ENCODE results near the gene ST14.

Gene ST14

DNA sequence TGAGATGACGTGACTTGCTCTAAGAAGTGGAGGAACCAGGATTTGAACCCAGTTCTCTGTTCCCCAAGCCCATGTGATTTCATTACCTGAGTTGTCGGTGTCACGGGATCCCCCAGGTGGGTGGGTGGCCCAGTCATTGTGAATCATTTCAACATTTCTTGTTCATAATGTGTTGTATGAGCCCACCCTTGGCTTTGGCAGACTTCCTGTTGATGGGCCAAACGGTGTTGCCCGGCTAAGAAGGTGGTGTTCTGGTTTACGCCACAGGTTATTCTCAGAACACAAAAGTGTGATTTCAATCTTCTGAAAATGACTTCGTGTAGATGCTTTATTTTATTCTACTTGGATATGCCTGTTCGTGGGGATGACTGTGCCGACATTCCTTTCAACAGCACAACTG lies 21.6 kb upstream of the ST14 start:
- DNase-seq, result no peak

DNA sequence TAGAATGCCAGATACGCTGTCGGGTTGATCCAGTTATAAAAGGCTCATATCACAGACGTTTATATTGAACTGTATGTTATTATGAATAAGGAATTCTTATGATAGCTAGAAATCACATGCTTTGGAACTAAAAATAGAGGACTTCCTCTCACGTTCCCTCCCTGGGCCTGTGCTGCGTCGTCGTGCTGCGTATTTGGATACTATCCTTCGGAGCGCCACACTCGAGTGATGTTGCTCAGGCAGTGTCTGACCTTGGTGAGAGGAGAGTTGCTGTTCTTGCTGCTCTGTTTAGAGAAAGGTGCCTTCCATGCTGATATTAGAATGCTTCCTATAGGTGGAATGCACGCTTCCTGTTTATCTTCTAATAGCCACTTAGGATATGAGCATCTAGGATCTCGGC lies 20.2 kb upstream of the ST14 start:
- DNase-seq, result no peak

DNA sequence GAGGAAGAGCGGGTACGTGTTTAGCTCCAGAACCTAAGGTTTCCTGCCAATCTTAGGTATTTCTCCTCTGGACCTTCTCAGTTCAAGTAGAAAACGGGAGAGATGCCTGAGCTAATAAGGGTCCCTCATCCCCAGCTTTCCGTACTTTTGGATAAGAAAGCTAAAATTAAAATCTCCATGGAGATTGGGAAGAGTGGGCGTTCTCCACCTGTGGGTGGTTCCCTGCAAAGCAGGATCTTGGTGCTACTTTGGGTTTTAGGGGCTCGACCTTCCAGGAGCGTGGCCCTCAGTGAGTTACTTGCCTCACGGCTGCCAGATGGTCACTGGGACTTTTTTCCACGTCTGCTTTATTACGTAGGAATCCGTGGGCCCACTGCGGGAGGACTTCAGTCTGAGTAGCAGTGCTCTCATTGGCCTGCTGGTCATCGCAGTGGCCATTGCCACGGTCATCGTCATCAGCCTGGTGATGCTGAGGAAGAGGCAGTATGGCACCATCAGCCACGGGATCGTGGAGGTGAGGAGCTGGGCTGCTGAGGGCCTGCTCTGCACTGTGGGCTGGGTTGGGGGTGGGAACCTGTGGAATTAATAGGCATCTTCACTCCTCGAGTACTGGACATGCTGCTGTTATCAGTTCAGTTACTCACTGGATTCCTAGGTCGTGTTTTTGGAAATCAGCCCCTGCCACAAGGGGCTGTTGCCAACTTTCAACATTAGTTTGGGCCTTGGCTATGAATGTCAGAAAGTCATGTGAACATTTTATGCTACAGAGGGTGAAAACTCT lies 17.8 kb upstream of the ST14 start:
- DNase-seq, result no peak

DNA sequence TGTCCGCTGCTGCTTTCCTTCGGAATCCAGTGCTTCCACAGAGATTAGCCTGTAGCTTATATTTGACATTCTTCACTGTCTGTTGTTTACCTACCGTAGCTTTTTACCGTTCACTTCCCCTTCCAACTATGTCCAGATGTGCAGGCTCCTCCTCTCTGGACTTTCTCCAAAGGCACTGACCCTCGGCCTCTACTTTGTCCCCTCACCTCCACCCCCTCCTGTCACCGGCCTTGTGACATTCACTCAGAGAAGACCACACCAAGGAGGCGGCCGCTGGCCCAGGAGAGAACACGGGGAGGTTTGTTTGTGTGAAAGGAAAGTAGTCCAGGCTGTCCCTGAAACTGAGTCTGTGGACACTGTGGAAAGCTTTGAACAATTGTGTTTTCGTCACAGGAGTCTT lies 15.4 kb upstream of the ST14 start:
- no peak for DNase-seq

DNA sequence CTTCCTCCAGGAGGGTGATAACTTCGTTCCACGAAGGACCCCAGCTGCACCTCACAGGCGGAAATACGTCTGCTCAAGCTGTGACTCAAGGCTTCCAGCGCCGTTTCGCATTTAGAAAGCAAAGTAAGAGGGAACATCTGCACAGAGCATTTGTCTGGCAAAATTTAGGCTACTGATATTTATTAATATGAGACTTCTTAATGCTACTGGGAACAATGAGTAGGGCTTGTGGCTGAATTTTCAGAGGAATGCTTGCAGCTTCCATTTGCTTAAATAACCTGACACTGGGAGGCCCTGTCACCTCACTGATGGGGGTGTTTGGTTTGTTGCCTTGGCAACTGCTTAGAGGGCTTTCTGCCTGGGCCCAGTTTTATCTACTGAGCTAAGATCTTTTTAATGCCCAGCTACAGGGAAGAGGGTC lies 14.7 kb upstream of the ST14 start:
- DNase-seq, result no peak

DNA sequence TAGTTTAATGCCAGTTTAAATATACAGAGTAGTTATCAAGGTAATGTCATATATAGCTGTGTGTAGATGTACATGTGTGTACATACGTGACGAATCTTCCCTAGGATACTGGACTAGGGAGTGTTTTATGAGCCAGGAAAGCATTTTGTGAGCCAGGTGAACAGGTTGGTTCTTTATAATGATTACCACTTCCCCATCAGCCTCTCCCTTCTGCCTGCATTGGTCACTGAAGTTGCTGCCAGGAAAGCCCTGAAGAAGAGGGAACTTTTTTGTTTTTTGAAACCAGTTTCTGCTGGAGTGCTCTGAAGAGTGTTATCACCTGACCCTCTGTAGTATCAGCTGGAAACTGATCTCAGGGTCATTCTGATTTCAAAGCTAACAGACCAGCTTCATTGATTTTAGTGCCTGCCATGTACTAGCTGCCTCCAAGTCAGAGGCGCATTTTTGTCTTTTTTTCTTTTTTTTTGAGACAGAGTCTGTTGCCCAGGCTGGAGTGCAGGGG lies 14.2 kb upstream of the ST14 start:
- DNase-seq, result no peak

DNA sequence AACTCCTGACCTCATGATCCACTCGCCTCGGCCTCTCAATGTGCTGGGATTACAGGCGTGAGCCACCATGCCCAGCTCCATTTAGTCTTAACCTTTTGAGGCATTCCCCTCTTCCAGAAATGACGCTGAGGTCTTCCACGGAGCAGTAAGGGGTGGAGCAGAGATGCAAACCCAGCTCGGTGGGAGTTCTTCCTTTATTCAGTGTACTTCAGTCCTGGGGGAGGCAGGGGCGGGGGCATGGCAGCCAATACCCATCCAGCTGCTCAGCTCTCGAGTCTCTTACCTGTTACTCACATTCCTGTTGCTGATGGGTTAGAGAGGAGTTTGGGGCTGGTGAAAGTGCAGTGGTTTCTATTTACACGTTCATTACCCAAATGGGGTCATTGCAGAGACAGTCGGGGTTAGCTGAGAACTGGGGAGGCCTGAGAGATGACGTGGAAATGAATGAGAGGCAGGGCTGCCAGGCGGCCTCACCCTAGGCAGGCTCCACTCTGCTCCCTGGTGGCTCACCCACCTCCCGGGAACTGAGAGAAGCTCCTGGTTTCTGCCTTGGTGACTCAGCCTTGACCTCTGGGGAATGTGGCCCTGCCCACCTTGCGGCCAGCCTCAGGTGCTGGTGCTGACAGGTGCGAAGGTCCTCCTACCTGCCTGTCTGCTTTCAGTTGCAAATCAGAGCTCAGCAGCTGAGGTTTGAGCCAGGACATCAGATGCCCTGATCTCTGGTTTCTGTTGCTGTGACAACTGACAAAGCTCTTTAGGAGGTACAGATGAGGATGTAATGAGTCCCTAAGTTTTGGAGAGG lies 13.4 kb upstream of the ST14 start:
- DNase-seq, result no peak

DNA sequence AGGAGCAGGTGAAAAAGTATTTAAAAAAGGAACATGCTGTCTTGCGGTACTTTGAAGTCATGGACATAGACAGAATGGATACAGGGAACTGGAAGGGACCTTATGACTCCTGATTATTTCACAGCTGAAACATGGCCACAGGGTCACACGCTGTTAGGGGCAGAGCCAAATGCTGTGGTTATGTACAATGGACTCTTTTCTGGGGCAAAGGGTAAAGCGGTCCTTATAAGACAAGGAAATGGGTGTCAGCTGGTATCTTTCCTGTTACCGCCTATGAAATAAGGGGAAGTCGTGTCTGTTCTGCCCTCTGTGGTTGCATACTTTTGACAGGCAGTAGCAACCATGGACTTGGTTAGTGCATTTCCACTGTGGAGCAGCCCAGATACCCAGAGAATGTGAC lies 12.8 kb upstream of the ST14 start:
- no peak for DNase-seq

DNA sequence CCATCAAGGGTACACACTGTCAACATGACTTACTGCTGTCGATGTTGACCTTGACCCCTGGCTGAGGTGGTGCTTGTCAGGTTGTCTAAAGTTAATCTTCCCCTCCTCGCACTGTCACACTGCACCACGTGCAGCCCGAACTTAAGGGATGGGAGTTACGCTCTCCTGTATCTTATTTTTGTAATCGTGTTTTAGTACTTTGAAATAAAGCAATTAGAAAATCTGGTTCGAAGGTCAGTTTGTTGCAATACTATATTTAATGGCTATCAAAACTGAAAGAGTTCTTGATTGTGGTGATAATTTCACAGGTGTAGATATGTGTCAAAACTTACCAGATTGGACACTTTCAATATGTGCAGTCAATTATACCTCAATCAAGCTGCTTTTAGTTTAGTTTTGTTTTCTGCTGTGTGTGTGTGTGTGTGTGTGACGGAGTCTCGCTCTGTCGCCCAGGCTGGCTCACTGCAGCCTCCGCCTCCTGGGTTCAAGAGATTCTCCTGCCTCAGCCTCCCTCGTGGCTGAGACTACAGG lies 10.7 kb upstream of the ST14 start:
- DNase-seq, result no peak

DNA sequence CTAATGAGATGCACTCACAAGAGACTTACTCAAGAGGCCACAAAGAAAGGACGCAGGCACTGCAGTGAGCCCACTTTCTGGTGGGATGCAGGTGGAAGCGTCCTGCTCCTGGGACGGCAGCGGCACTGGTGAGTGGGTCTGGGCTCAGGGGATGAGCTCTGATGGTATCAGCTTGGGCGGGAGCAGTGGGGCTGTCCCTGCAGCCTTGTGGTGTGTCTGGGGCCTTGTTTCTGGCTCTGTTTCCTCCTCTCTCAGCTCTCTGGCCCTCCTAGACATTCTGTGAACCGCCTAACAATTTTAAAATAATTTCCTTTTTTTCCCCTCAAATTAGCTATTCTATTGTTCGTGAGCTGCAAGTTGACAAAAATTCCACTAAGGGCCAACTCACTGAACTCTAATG lies 8.8 kb upstream of the ST14 start:
- DNase-seq, result no peak

DNA sequence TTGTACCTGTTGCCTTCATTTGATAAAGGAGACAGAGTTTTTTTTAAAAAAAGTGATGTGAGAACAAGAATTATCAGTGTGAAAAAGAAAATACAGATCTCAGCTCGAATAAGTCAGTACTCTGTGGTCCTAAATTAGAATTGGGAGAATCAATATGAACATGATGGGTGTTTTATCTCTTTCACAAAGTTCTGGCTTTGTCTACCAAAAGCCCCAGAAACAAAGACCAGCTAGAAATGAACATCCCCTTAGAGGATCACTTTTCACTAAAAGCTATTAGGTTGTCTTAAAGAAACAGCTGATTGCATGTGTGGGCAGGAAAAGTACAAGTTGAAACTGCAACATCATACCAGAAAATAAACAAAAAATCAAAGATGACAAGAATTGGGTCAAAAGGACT lies 8.4 kb upstream of the ST14 start:
- no peak for DNase-seq

DNA sequence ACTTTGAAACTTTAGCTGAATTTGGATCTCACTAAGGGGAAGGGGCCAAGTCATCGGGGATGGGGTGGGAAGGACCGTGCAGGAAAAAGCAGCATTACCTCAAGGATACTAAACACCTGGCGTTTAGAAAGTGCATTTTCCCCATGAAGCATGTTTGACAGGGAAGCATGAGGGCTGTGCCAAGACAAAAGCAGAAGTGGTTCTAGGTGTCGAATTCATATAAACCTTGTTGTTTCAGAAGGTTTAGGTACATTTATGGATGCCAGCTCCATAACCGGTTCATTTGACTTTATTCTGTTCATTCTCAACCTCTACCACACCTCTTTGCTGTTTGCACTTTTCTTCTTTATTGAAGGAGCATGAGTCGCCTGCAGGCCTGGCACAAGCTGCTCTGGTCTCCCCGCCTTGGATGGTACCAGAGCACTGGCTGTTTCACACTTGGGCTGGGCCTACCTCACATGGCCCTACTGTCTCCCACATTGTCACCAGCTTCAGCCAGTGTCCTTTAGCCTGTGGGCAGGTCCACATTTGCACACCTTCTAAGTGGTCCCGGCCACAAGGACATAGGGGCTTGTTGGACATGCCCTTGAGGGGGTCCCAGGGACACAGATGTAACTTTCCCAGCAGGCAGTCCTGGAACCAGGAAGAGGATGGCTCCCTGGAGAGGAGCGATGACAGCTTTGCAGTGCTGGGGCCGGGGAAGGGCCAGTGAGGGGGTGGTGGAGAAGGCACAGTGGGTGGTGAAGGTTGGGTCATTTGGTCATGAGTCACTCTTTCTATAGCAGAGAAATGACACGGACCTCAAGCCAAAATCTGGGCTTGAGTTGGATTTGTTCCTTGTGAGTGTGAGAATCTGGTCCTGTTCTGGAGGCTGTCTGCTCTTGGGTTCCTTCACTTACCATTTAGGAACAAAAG lies 3.2 kb upstream of the ST14 start:
- no peak for DNase-seq

DNA sequence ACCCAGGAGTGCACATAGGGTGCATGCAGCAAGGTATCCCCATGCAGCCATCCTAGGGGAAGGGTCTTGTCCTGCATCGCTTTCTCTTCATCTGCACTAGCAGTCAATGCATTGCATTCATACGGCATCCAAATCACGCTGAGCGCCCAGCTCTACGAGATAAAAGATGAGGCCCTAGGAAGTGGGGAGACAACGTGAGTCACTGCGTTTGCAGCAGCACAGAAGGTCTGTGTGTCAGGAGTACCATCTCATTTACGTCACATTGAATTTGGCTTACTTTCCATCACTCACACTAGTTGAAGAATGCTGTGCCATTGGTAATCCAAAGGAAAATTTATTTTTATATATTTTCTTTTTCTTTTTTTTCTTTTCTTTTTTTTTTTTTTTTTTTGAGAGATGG lies 2.5 kb upstream of the ST14 start:
- no peak for DNase-seq

DNA sequence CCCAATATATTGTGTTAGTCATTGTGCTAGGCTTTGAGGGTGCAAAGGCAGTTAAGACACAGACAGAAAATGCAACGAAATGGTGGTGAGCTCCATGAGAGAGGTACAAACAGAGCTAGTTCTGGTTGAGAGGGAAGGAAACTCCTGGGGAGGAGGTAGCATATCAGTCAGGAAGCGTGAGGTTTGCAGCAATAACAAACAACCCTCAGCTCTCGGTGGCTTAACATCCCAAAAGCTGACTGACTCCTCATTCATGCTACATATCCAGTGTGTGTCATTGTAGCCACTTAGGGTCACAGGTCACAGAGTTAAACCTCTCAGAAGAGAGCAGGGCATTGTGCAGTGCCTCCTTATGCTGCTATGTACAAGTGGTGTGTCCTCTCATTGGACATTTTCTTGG lies 1.7 kb upstream of the ST14 start:
- DNase-seq, result no peak

DNA sequence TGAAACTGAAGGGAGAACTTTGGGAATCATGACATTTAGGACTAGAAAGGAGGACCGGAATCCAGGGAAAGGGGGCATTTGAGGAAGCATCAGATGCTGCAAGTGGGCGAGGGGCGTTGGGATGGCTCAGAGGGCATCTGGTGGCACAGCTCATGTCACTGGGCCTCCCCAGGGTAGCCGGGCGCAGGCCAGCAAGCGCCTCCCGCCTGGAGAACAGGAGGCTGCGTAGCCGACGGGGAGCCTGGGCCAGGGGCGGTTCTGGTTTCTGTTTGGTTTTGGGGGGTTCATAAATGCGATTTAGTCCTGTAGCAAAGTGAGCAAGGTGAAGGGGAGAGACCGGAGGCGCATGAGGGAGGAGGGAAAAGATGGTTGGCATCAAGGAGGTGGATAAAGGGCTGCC lies 443 bp upstream of the ST14 start:
- no peak for DNase-seq

DNA sequence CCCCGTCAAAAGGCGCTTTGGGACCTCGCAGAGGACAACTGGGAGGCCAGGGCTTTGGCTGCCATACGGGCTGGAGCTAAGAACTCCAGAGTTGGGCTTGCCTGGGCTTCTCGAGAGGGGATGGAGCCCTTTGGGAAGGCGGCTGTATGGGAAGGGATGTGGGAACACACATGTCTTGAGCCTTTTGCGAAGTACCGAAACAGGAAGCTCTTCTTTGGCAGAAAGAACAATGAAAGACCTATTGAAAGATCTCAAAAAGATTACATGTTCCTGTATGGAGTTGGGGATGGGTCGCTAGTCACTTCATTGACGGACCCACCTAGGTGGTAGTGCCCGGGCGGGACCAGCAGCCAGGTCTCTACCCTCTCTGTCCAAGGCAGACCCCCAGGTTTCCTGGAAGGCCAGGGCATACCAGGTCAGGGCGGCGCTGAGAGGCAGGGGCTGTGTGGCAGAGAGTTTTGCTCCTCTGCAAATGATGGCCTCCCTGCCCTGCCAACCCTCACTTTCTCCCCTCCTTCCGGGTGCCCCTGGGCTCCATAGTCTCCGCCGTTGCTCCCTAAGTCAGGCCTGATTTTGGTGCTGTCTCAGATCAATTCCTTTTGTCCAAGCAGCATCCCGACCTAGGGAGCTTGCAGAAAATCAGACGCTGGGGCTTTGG lies 1.0 kb downstream of the ST14 start:
- no peak for DNase-seq

DNA sequence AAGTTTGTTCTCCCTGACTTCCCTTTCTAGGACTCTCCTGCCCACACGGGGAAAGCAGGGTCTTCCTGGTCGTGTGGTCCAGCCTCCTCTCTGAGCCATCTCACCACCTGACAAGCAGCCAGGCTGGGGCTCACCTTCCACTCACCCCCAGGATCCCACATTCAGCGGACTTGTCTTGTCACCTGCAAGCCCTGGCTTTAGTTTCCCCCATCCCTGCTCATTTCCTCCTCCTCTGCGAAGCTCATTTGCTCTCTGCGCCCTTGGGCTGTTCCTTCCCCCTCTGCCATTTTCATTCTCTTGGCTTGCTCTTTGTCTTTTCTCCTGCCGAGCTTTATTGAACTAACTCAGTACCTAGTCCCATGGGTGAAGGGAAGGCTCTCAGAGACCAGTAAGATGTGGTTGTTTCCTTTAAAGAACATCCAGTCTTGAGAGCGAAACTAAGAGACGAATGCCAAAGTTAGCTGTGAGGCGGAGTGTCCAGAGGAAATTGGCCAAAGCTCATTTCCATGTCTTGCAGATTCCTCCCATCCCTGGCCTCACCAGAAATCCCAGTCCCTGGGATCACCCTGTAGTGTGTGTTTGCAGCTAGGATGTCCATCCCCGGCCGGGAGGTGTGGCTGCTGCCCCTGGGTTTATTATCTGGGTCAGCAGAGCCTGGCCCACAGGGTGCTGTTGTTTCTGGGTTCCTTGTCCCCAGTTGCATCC lies 2.0 kb downstream of the ST14 start:
- DNase-seq, result no peak

DNA sequence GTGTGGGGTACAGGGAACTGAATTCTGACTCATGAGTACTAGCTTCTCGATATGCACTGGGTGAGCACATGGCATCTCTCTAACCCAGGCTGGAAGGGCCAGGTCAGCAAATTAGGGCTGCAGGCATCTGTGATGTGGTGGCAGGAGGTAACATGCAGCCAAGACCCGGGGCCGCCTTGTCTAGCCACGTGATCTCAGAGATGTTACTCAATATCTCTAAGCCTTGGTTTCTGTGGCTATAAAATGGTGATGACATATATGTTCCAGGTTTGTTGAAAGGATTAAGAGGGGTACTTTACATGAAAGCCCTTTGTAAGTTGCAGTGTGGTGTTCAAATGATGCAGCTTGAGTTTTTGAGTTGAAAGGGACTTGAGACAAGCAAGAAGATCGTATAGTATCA lies 3.2 kb downstream of the ST14 start:
- no peak for DNase-seq

DNA sequence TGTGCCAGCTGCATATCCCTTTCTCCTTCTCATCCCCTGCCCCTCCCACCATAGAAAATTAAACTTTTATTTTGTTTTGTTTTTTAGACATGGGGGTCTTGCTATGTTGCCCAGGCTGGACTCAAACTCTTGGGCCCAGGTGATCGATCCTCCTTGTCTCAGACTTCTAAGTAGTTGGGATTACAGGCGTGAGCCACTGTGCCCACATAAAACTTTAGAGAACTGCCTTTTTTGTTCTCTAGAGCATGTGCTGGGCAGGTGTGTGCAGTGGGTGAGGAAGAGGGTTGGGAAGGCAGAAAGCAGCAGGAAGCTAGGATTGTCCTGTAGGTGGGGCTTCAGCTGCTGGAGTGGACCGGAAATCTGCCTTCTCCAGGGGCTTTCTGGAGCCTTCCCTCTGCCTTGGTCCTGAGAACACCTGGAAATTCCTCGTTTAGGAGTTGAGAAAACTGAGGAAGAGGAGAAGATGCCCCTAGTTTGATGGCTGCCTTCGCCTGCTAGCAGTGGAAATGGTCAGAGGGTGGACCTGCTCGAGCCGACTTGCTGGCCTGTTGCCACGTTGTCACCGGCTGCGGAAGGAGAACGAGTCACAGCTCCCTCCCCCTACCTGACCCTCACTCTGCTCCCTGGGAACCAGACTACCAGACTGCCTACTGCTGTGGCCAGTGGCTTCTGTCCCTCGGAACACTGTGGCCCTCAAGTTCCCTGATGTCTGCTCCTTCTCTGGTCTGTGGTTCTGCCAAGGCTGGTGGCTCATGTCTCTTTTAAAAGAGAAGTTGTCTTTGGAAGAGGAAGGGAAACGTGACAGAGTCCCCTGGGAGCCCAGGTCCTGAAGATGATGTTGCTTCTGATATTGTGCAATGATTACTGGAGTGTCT lies 4.0 kb downstream of the ST14 start:
- DNase-seq, result no peak

DNA sequence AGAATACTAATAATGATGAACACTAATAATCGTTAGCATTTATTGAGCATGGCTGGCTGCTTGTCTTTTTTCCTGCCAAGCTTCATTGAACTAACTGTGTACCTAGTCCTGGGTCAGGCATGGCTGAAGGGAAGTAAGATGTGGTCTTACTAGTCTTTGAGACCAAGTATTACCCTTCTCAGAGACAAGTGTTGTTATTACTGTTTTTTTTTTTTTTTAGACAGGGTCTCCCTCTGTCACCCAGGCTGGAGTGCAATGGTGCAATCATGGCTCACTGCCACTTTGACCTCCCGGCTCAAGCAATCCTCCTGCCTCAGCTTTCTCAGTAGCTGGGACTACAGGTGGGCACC lies 4.6 kb downstream of the ST14 start:
- no peak for DNase-seq

All from NCI-H2171 (cell line).